Parathyroid adenoma (tissue), 2 donors: ENCODE measurements around the gene SGCA.

Experiments used
- H2AFZ ChIP-seq: fragments of 300-600 bp; sonication (generic); one replicate; pipeline ENCODE4 v1.7.0; 2017; ENCODE audit warnings: antibody characterized with exemption, mild to moderate bottlenecking
- H3K27ac ChIP-seq: fragments of 300-600 bp; sonication (generic); one replicate; pipeline ENCODE4 v1.7.0; 2017
- H3K27me3 ChIP-seq: fragments of 300-600 bp; sonication (generic); one replicate; pipeline ENCODE4 v1.7.0; 2017; ENCODE audit warnings: low read length; ENCODE audit not compliant: control insufficient read depth, insufficient read depth
- H3K36me3 ChIP-seq: fragments of 300-600 bp; sonication (generic); one replicate; pipeline ENCODE4 v1.7.0; 2017; ENCODE audit warnings: low read length; ENCODE audit not compliant: control insufficient read depth, insufficient read depth
- H3K4me1 ChIP-seq: fragments of 300-600 bp; sonication (generic); one replicate; pipeline ENCODE4 v1.7.0; 2017; ENCODE audit warnings: control low read depth
- H3K4me2 ChIP-seq: fragments of 300-600 bp; sonication (generic); one replicate; pipeline ENCODE4 v1.7.0; 2017; ENCODE audit warnings: low read length
- H3K4me3 ChIP-seq: fragments of 300-600 bp; sonication (generic); one replicate; pipeline ENCODE4 v1.7.0; 2017; ENCODE audit warnings: low read depth, low read length
- H3K79me2 ChIP-seq: fragments of 300-600 bp; sonication (generic); one replicate; pipeline ENCODE4 v1.7.0; 2017; ENCODE audit warnings: control low read depth
- H3K9ac ChIP-seq: fragments of 300-600 bp; sonication (generic); one replicate; pipeline ENCODE4 v1.7.0; 2017; ENCODE audit warnings: mild to moderate bottlenecking
- H3K9me3 ChIP-seq: fragments of 300-600 bp; sonication (generic); one replicate; pipeline ENCODE4 v1.7.0; 2017; ENCODE audit warnings: low read length; ENCODE audit not compliant: control insufficient read depth
- TF ChIP-seq, protein P1 (sequence below): fragments of 300-600 bp; sonication (generic); IDR thresholded peaks from one replicate; pipeline ENCODE4 v1.7.0; 2017; ENCODE audit warnings: antibody characterized with exemption, mild to moderate bottlenecking
- donor health status: primary hyperparathyroidism.

SGCA gene

GRCh38 chr17:50130559-50131305 lies 35.1 kb upstream of the SGCA start:
- H3K27me3 ChIP-seq, result no peaks in the 10 kb centered on the region
- no peaks in the 10 kb centered on the region for H3K36me3 ChIP-seq
- H3K9ac ChIP-seq, result no peak overlapping the region
- no peak overlapping the region for H2AFZ ChIP-seq
- no peak overlapping the region for H3K4me3 ChIP-seq
- no peak overlapping the region for H3K27ac ChIP-seq
- H3K79me2 ChIP-seq, result no peaks in the 10 kb centered on the region
- peaks cover 15% of the 10 kb centered on the region for H3K4me1 ChIP-seq
- peak overlapping the region; percentile 42 for H3K4me2 ChIP-seq
- H3K9me3 ChIP-seq, result no peaks in the 10 kb centered on the region
- TF ChIP-seq, protein P1, sequence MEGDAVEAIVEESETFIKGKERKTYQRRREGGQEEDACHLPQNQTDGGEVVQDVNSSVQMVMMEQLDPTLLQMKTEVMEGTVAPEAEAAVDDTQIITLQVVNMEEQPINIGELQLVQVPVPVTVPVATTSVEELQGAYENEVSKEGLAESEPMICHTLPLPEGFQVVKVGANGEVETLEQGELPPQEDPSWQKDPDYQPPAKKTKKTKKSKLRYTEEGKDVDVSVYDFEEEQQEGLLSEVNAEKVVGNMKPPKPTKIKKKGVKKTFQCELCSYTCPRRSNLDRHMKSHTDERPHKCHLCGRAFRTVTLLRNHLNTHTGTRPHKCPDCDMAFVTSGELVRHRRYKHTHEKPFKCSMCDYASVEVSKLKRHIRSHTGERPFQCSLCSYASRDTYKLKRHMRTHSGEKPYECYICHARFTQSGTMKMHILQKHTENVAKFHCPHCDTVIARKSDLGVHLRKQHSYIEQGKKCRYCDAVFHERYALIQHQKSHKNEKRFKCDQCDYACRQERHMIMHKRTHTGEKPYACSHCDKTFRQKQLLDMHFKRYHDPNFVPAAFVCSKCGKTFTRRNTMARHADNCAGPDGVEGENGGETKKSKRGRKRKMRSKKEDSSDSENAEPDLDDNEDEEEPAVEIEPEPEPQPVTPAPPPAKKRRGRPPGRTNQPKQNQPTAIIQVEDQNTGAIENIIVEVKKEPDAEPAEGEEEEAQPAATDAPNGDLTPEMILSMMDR, result no peak

DNA sequence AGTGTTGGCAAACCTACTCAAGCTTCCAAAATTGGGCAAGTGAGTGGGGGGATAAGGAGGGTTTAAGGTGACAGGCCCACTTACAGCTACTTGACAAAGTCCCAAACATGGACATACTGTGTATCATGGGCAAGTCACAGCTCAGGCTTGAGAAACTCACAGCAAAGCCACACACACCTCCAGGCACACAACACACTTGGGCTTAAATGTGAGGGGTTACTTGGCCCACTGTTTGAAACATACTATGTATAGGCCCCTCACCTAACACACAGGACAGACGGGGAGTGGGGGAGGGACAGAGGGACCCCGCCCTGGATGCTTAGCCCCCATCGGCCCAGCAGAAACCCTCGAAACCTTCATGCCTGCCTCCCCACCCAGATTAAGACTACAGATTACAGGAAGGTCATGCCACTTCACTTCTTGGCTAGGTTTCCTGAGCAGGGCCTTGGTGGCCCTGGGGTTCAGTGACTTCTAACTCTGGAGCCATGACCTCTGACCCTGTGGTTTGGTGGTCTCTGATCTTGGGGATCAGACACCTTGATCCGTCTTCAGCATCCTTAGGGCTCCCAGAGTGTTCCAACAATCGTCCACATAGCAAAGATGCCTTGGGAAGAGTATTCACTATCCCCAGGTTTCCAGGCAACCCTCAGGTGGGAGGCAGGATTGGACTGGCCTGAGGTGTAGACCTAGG lies 33.6 kb upstream of the SGCA start:
- Histone ChIP-seq H3K9me3 (no peaks in the 10 kb centered on the region), H3K4me1 (peaks cover 15% of the 10 kb centered on the region), H3K27me3 (no peaks in the 10 kb centered on the region), H2AFZ (no peak overlapping the region), H3K27ac (peak overlapping the region; percentile 68), H3K36me3 (no peaks in the 10 kb centered on the region), H3K4me2 (peak overlapping the region; percentile 37), H3K79me2 (no peaks in the 10 kb centered on the region), H3K9ac (no peak overlapping the region), H3K4me3 (no peak overlapping the region)
- TF ChIP-seq, protein P1, result no peak

DNA sequence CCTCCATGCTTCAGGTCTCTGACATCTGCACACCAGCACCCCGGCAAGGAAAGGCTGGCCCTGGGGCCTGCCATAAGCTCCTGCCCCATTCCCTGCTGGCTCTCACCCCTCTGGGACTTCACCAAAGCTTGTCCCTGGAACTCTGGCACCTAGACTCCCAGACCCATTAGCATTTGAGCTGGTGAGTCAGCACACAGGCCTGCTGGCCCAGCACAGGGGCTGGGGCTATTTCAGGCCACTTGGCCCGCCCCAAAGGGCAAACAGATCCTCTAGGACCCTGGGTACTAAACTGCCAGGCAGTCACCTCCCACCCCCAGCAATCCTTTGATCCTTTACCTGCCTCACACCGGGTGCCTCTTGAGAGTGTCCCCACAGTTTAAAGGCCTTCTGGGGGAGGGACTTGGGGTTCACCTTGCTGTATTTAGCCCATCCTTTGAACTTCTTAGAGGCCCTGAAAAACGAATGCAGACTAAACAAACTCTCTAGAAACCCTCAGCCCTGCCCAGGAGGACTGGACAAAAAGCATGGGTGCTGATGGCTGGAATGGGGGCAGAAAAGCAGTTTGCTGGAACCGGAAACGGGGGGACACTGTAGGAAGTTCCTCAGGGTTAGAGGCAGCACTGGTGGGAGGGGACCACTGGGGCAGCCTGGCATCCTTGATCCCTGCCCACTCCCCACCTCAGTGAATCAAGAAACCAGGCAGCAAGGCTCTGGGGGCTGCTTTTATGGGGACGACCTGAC lies 32.6 kb upstream of the SGCA start:
- Histone ChIP-seq H2AFZ (peak overlapping the region; percentile 8), H3K27me3 (no peaks in the 10 kb centered on the region), H3K4me2 (peak overlapping the region; percentile 37), H3K79me2 (no peaks in the 10 kb centered on the region), H3K9me3 (no peaks in the 10 kb centered on the region), H3K4me1 (peaks cover 15% of the 10 kb centered on the region), H3K36me3 (no peaks in the 10 kb centered on the region), H3K9ac (no peak overlapping the region), H3K4me3 (no peak overlapping the region), H3K27ac (peak overlapping the region; percentile 68)
- TF ChIP-seq, protein P1, result no peak

- Histone ChIP-seq H2AFZ (no peak overlapping the region), H3K9me3 (no peaks in the 10 kb centered on the region), H3K36me3 (no peaks in the 10 kb centered on the region), H3K27ac (no peak overlapping the region), H3K4me2 (peak overlapping the region; percentile 37), H3K4me1 (peaks cover 15% of the 10 kb centered on the region), H3K9ac (no peak overlapping the region), H3K27me3 (no peaks in the 10 kb centered on the region), H3K79me2 (no peaks in the 10 kb centered on the region), H3K4me3 (no peak overlapping the region)
- TF ChIP-seq, protein P1, result no peak
Observed at GRCh38 chr17:50133769-50134099, 32.1 kb upstream of the SGCA start.
